ENCODE data around the gene C22orf31. TPM values are rescaled to one million over a fixed set of nuclear protein-coding genes. Genes with fewer than 3 reads are reported as not detected.

C22orf31 gene
- total and polyA plus RNA-seq, 5 donors from 2014 or later, result not detected

DNA sequence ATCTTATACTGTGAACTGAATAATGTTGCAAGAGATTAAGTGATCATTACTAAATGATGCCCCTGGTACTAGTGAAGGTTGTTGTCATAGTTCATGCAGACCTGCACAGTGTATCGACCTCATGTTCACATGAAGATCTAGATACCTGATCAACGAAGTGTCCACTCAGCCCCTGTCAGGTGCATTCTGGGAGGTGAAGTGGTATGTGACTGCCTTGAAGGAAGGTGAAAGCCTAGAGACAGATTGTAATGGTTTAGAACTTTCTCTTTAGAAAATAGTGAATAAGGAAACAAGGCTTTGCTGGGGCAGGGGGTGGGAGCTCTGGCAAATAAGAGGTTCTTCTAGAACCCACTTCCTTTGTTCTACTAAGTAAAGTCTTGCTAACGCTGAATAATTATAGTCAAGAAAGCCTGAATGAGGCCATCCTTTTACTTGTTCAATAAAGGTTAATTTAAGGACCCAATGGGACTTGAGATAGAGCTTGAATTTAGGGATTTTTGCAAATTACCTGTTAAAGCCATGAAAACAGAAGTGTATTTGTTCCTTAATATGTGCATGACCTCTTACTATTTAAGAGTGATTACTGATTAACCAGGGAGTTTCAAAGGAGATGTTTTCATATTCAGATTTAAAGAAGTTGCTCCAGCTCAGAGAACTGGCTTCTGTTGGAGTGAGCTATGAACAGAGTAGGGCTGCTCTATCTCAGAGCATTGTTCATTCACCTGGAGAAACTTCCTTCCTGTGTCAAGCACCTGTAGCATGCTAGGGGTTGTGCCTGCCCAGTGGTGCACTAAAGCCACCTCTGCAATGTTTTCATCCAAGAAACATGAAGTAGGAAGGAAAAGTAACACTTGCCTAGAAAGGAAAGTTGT lies 45.3 kb downstream of the C22orf31 start:
- H3K27me3 Mint-ChIP-seq, result peaks cover 4% of the 10 kb centered on the region
- DNase-seq, result peak in 1 of 3 donors; percentile 29
- Histone ChIP-seq H3K4me3 (ENCODE audit: low read depth, low read length) (no peak overlapping the region), H3K4me1 (ENCODE audit: control insufficient read depth, insufficient read depth, low read length, poor library complexity, severe bottlenecking) (no peaks in the 10 kb centered on the region), H3K36me3 (ENCODE audit: control insufficient read depth, insufficient read depth, low read length) (no peaks in the 10 kb centered on the region), H3K9me3 (ENCODE audit: control insufficient read depth in 2 of 2, low read length in 2 of 2) (no peaks in the 10 kb centered on the region), H3K27me3 (ENCODE audit: control insufficient read depth, insufficient read depth, low read length) (no peaks in the 10 kb centered on the region), H3K27ac (ENCODE audit: insufficient read depth, low read length, poor library complexity, severe bottlenecking) (no peak overlapping the region)
- H3K27ac Mint-ChIP-seq, result peak overlapping the region; percentile 6 to 72 (median 39)
- no peaks in the 10 kb centered on the region for H3K36me3 Mint-ChIP-seq
- peaks cover 0 to 4% (median 1%) of the 10 kb centered on the region in 7 donors for H3K9me3 Mint-ChIP-seq
- peaks cover 0 to 15% (median 7%) of the 10 kb centered on the region in 4 donors for H3K4me1 Mint-ChIP-seq
- peak in 1 of 2 donors; percentile 82 for ATAC-seq (ENCODE audit: low read depth in 2 of 2)
- no peak overlapping the region for H3K4me3 Mint-ChIP-seq

DNA sequence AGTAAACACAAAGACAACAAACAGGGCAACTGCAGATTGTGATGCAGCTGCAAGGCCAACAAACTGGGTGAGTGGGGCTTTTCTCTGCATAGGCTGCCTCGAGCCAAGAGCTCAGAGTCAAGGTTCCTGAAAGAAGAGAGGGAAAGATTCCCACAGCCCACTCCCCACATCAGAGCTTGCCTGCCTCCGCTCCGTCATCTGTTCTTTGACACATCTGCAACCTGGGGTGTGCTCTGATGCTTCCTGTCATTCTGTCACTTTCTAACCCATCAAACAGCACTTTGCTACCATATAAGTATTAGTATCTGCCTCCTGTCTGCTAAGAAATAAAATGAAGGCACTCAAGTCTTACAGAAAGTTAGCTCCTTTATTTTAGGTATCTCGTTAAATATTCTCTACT lies 46.9 kb downstream of the C22orf31 start:
- H3K4me1 ChIP-seq (ENCODE audit: control insufficient read depth, insufficient read depth, low read length, poor library complexity, severe bottlenecking), result no peaks in the 10 kb centered on the region
- no peaks in the 10 kb centered on the region for H3K27me3 ChIP-seq (ENCODE audit: control insufficient read depth, insufficient read depth, low read length)
- H3K4me1 Mint-ChIP-seq, result peaks cover 0 to 15% (median 7%) of the 10 kb centered on the region in 4 donors
- H3K36me3 Mint-ChIP-seq, result no peaks in the 10 kb centered on the region
- H3K4me3 ChIP-seq (ENCODE audit: low read depth, low read length), result no peak overlapping the region
- H3K9me3 ChIP-seq (ENCODE audit: control insufficient read depth in 2 of 2, low read length in 2 of 2), result no peaks in the 10 kb centered on the region
- ATAC-seq (ENCODE audit: low read depth in 2 of 2), result no peak
- no peaks in the 10 kb centered on the region for H3K36me3 ChIP-seq (ENCODE audit: control insufficient read depth, insufficient read depth, low read length)
- H3K9me3 Mint-ChIP-seq, result peaks cover 0 to 4% (median 1%) of the 10 kb centered on the region in 7 donors
- no peak overlapping the region for H3K27ac Mint-ChIP-seq
- H3K27ac ChIP-seq (ENCODE audit: insufficient read depth, low read length, poor library complexity, severe bottlenecking), result no peak overlapping the region
- no peak overlapping the region for H3K4me3 Mint-ChIP-seq
- DNase-seq, result no peak
- peaks cover 4% of the 10 kb centered on the region for H3K27me3 Mint-ChIP-seq

DNA sequence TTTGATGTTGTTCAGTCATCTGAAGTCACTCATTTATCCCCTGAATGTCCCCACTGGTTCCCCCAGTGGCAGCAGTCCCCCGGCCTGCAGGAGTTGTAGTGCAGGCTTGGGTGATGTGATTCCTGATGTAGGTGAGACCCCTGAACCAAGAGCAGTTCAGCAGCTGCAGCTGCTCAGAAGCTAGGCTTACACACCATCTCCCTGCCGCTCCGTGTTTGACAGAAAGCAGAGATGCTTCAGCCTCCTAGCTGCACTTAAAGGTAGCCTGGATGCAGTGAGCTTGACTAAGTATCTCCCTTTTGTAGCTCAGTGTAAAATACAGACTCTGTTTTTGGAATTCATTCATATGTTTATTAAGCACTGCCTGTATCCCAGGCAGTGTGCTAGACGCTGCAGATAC lies 47.3 kb downstream of the C22orf31 start:
- H3K4me1 Mint-ChIP-seq, result peaks cover 0 to 15% (median 7%) of the 10 kb centered on the region in 4 donors
- DNase-seq, result no peak
- peaks cover 0 to 4% (median 1%) of the 10 kb centered on the region in 7 donors for H3K9me3 Mint-ChIP-seq
- no peak overlapping the region for H3K4me3 Mint-ChIP-seq
- no peaks in the 10 kb centered on the region for H3K36me3 Mint-ChIP-seq
- H3K27ac ChIP-seq (ENCODE audit: insufficient read depth, low read length, poor library complexity, severe bottlenecking), result no peak overlapping the region
- H3K27me3 Mint-ChIP-seq, result peaks cover 4% of the 10 kb centered on the region
- H3K36me3 ChIP-seq (ENCODE audit: control insufficient read depth, insufficient read depth, low read length), result no peaks in the 10 kb centered on the region
- no peaks in the 10 kb centered on the region for H3K9me3 ChIP-seq (ENCODE audit: control insufficient read depth in 2 of 2, low read length in 2 of 2)
- peak overlapping the region in 1 of 3 donors; percentile 67 for H3K27ac Mint-ChIP-seq
- H3K4me1 ChIP-seq (ENCODE audit: control insufficient read depth, insufficient read depth, low read length, poor library complexity, severe bottlenecking), result no peaks in the 10 kb centered on the region
- no peak overlapping the region for H3K4me3 ChIP-seq (ENCODE audit: low read depth, low read length)
- no peak for ATAC-seq (ENCODE audit: low read depth in 2 of 2)
- no peaks in the 10 kb centered on the region for H3K27me3 ChIP-seq (ENCODE audit: control insufficient read depth, insufficient read depth, low read length)

DNA sequence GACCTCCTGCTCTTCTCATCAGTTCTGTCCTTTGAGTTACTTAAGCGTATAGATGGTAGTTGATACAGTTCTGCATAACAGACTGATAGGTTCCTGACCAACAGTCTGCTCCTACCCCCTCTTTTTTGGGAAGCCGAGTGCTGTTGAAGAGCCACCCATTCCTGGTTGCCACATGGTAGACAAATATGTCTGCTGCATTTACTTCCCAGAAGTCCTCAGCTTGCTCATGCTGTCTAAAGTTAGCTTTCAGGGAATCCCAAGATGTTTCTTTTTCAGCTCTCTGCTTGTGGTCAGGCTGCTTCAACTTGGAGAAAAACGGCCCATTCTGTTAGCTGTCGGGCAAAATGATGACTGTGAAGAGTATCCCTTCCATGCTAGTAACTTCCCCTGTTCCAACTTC lies 48.7 kb downstream of the C22orf31 start:
- DNase-seq (no peak), ATAC-seq (ENCODE audit: low read depth in 2 of 2) (no peak)
- no peaks in the 10 kb centered on the region for H3K27me3 ChIP-seq (ENCODE audit: control insufficient read depth, insufficient read depth, low read length)
- Mint-ChIP-seq H3K36me3 (no peaks in the 10 kb centered on the region), H3K9me3 (no peaks in the 10 kb centered on the region), H3K27me3 (peaks cover 4% of the 10 kb centered on the region), H3K4me1 (peaks cover 0 to 15% (median 8%) of the 10 kb centered on the region in 4 donors), H3K27ac (no peak overlapping the region), H3K4me3 (no peak overlapping the region)
- no peak overlapping the region for H3K27ac ChIP-seq (ENCODE audit: insufficient read depth, low read length, poor library complexity, severe bottlenecking)
- no peak overlapping the region for H3K4me3 ChIP-seq (ENCODE audit: low read depth, low read length)
- no peaks in the 10 kb centered on the region for H3K4me1 ChIP-seq (ENCODE audit: control insufficient read depth, insufficient read depth, low read length, poor library complexity, severe bottlenecking)
- H3K9me3 ChIP-seq (ENCODE audit: control insufficient read depth in 2 of 2, low read length in 2 of 2), result no peaks in the 10 kb centered on the region
- H3K36me3 ChIP-seq (ENCODE audit: control insufficient read depth, insufficient read depth, low read length), result no peaks in the 10 kb centered on the region

DNA sequence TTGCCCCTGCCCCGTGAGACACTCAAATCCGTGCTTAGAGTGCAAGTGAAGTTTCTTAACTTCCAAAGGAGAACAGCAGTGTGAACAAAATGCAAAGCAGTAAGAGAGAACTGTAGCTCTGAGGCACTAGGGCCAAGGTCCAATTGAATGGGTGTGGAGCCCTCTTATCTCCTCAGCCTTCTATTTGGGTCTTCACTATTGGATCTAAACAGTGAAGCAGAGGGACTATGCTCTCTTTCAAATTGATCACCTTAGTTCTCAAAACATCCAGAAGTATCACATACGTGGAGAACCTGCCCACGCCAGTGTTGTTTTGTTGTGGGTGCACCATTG lies 49.6 kb downstream of the C22orf31 start:
- Mint-ChIP-seq H3K36me3 (no peaks in the 10 kb centered on the region), H3K27me3 (peaks cover 4% of the 10 kb centered on the region), H3K27ac (no peak overlapping the region), H3K4me1 (peaks cover 0 to 13% (median 8%) of the 10 kb centered on the region in 4 donors), H3K9me3 (no peaks in the 10 kb centered on the region), H3K4me3 (no peak overlapping the region)
- H3K27ac ChIP-seq (ENCODE audit: insufficient read depth, low read length, poor library complexity, severe bottlenecking), result no peak overlapping the region
- no peaks in the 10 kb centered on the region for H3K27me3 ChIP-seq (ENCODE audit: control insufficient read depth, insufficient read depth, low read length)
- no peak overlapping the region for H3K4me3 ChIP-seq (ENCODE audit: low read depth, low read length)
- no peaks in the 10 kb centered on the region for H3K36me3 ChIP-seq (ENCODE audit: control insufficient read depth, insufficient read depth, low read length)
- H3K4me1 ChIP-seq (ENCODE audit: control insufficient read depth, insufficient read depth, low read length, poor library complexity, severe bottlenecking), result no peaks in the 10 kb centered on the region
- ATAC-seq (ENCODE audit: low read depth in 2 of 2) (no peak), DNase-seq (no peak)
- H3K9me3 ChIP-seq (ENCODE audit: control insufficient read depth in 2 of 2, low read length in 2 of 2), result no peaks in the 10 kb centered on the region

DNA sequence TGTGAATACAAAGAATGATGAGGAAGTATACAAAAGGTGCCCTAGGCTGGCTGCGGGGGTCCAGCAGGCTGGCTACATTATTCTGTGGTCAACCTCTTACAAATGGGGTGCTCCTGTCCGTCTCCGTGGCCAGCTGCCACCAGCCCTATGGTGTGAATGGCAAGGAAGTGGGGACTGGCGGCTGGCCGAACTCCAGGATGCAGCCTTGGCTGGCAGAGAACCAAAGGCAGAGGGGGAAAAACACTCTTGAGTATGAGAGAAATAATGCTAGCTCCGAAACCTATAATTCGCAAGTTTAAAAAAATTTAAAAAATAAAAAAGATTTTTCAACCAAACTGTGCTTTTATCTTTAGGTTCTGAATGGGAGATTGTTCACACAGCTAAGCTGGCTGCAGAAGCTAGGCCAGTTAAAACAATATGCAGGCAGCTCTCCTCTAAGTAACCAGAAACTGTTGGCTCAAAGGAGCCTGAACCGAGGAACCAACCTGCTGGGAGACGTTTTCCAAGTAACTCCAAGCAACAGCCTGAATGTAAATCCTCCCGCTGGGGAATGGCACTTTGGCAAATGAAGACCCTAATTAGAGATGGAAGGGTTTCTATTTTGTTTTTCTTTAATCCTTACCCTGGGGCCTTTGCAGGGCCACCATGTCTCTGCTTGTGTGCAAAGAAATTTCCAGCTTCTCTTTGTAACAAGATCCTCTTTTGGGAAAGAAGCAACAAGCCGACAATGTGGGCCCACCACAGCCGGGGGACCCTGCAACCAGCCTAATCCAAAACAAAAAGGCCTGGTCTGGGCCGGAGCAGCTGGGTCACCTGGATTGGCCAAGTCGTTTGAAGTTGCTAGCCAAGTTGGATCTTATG lies 50.2 kb downstream of the C22orf31 start:
- Mint-ChIP-seq H3K27me3 (peaks cover 4% of the 10 kb centered on the region), H3K4me3 (no peak overlapping the region), H3K27ac (no peak overlapping the region), H3K9me3 (no peaks in the 10 kb centered on the region), H3K4me1 (peaks cover 0 to 8% (median 8%) of the 10 kb centered on the region in 4 donors), H3K36me3 (no peaks in the 10 kb centered on the region)
- Histone ChIP-seq H3K27me3 (ENCODE audit: control insufficient read depth, insufficient read depth, low read length) (no peaks in the 10 kb centered on the region), H3K27ac (ENCODE audit: insufficient read depth, low read length, poor library complexity, severe bottlenecking) (no peak overlapping the region), H3K4me3 (ENCODE audit: low read depth, low read length) (no peak overlapping the region), H3K4me1 (ENCODE audit: control insufficient read depth, insufficient read depth, low read length, poor library complexity, severe bottlenecking) (no peaks in the 10 kb centered on the region), H3K36me3 (ENCODE audit: control insufficient read depth, insufficient read depth, low read length) (no peaks in the 10 kb centered on the region), H3K9me3 (ENCODE audit: control insufficient read depth in 2 of 2, low read length in 2 of 2) (no peaks in the 10 kb centered on the region)
- no peak for DNase-seq
- ATAC-seq (ENCODE audit: low read depth in 2 of 2), result no peak

DNA sequence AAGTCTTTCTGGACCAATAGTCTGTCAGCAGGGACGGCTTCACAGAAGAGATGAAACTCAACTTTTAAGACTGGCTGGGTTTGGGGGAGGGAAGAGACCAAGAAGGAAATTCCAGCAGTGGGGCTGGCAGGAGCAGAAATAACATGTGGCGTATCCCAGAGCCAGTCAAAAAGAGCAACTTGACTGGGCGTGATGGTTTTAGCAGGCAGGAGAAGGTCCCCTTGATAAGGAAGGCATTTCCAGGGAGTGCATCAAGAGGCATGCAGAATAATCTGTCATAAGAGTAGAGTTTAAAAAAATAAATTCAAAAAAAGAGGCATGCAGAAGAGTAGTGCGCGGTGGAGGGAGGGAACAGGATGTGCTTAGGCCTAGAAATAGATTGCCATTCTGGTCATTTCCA lies 52.5 kb downstream of the C22orf31 start:
- Mint-ChIP-seq H3K27me3 (no peaks in the 10 kb centered on the region), H3K4me3 (no peak overlapping the region), H3K36me3 (no peaks in the 10 kb centered on the region), H3K27ac (no peak overlapping the region), H3K9me3 (no peaks in the 10 kb centered on the region), H3K4me1 (peaks cover 0 to 6% (median 1%) of the 10 kb centered on the region in 4 donors)
- Histone ChIP-seq H3K27me3 (ENCODE audit: control insufficient read depth, insufficient read depth, low read length) (no peaks in the 10 kb centered on the region), H3K4me3 (ENCODE audit: low read depth, low read length) (no peak overlapping the region), H3K4me1 (ENCODE audit: control insufficient read depth, insufficient read depth, low read length, poor library complexity, severe bottlenecking) (no peaks in the 10 kb centered on the region), H3K9me3 (ENCODE audit: control insufficient read depth in 2 of 2, low read length in 2 of 2) (no peaks in the 10 kb centered on the region), H3K36me3 (ENCODE audit: control insufficient read depth, insufficient read depth, low read length) (no peaks in the 10 kb centered on the region), H3K27ac (ENCODE audit: insufficient read depth, low read length, poor library complexity, severe bottlenecking) (no peak overlapping the region)
- ATAC-seq (ENCODE audit: low read depth in 2 of 2), result no peak
- DNase-seq, result no peak

Data from CD4-positive, CD25-positive, alpha-beta regulatory T cell (primary cell).